ENCODE measurements around the gene RNF126.

DNA sequence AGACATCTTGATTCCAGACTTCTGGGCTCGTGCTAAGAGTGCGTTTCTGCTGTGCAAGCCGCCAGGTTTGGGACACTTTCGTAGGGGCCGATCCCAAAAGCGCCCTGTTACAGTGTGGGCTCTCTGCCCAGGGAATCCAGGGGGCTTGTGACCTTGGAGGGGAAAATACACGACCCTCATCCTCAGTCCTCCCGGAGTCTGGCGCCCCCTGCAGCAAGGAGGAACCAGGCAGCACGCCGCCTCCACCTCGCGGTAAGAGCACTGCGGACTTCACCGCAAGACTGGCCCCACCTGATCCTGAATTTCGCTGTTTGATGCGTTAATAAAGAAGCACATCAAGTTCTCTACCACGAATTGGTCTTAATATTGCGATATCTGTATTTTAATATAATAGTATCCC lies 34.8 kb downstream of the RNF126 start:
- TF ChIP-seq, protein P1, sequence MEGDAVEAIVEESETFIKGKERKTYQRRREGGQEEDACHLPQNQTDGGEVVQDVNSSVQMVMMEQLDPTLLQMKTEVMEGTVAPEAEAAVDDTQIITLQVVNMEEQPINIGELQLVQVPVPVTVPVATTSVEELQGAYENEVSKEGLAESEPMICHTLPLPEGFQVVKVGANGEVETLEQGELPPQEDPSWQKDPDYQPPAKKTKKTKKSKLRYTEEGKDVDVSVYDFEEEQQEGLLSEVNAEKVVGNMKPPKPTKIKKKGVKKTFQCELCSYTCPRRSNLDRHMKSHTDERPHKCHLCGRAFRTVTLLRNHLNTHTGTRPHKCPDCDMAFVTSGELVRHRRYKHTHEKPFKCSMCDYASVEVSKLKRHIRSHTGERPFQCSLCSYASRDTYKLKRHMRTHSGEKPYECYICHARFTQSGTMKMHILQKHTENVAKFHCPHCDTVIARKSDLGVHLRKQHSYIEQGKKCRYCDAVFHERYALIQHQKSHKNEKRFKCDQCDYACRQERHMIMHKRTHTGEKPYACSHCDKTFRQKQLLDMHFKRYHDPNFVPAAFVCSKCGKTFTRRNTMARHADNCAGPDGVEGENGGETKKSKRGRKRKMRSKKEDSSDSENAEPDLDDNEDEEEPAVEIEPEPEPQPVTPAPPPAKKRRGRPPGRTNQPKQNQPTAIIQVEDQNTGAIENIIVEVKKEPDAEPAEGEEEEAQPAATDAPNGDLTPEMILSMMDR (IDR thresholded peaks at IDR 0.05) = no peak
- TF ChIP-seq POLR2A (IDR thresholded peaks at IDR 0.05) (no peak), POLR2AphosphoS5 (IDR thresholded peaks at IDR 0.05; ENCODE audit: insufficient read depth in 1 of 2, low read depth in 1 of 2) (no peak)
